GM23248 (cell line): ENCODE data around the gene WWOX. TPM values are rescaled to one million over a fixed set of nuclear protein-coding genes. Genes with fewer than 3 reads are reported as not detected.

ENCODE experiments used
- DNase-seq: peaks from one replicate; pipeline ENCODE4 v3.0.0-alpha.2; 2015
- H2AFZ ChIP-seq: fragments of 200-600 bp; sonication (generic); 2 replicates; pipeline ENCODE4 v1.6.1; 2016; ENCODE audit warnings: antibody characterized with exemption
- H3F3A ChIP-seq: fragments of 200-600 bp; sonication (generic); 2 replicates; pipeline ENCODE4 v1.6.1; 2016; ENCODE audit warnings: mild to moderate bottlenecking, antibody characterized with exemption, mixed run types; ENCODE audit not compliant: insufficient read depth
- H3K27ac ChIP-seq: fragments of 200-600 bp; sonication (generic); 2 replicates; pipeline ENCODE4 v1.5.1; 2016; ENCODE audit warnings: mild to moderate bottlenecking
- H3K27me3 ChIP-seq: fragments of 200-600 bp; sonication (generic); replicated peaks from 2 replicates; pipeline ENCODE4 v1.6.1; 2016; ENCODE audit warnings: mild to moderate bottlenecking; ENCODE audit not compliant: insufficient read depth
- H3K36me3 ChIP-seq: fragments of 200-600 bp; sonication (generic); 2 replicates; pipeline ENCODE4 v1.6.1; 2016; ENCODE audit warnings: low read depth, mild to moderate bottlenecking
- H3K4me1 ChIP-seq: fragments of 200-600 bp; sonication (generic); 2 replicates; pipeline ENCODE4 v1.6.1; 2016; ENCODE audit warnings: mild to moderate bottlenecking; ENCODE audit not compliant: insufficient read depth
- H3K4me2 ChIP-seq: fragments of 200-600 bp; sonication (generic); one replicate; pipeline ENCODE4 v1.6.1; 2016; ENCODE audit warnings: mild to moderate bottlenecking; ENCODE audit not compliant: unreplicated experiment
- H3K4me3 ChIP-seq: fragments of 200-600 bp; sonication (generic); 2 replicates; pipeline ENCODE4 v1.5.1; 2016; ENCODE audit warnings: mild to moderate bottlenecking
- H3K79me2 ChIP-seq: fragments of 200-600 bp; sonication (generic); 2 replicates; pipeline ENCODE4 v1.6.1; 2016; ENCODE audit warnings: mild to moderate bottlenecking; ENCODE audit not compliant: insufficient read depth
- H3K9ac ChIP-seq: fragments of 200-600 bp; sonication (generic); 2 replicates; pipeline ENCODE4 v1.6.1; 2016; ENCODE audit warnings: mild to moderate bottlenecking
- H3K9me2 ChIP-seq: fragments of 200-600 bp; sonication (generic); 2 replicates; pipeline ENCODE4 v1.6.1; 2016; ENCODE audit warnings: mixed run types, mild to moderate bottlenecking, moderate library complexity; ENCODE audit not compliant: insufficient read depth
- H3K9me3 ChIP-seq: fragments of 200-600 bp; sonication (generic); one replicate; pipeline ENCODE4 v1.6.1; 2017; ENCODE audit warnings: low read depth
- H4K20me1 ChIP-seq: fragments of 200-600 bp; sonication (generic); 2 replicates; pipeline ENCODE4 v1.6.0; 2016; ENCODE audit not compliant: insufficient read depth
- EZH2 ChIP-seq: fragments of 200-600 bp; sonication (generic); IDR thresholded peaks from 2 replicates; pipeline ENCODE4 v1.6.1; 2018; ENCODE audit warnings: antibody characterized with exemption, mild to moderate bottlenecking; ENCODE audit not compliant: insufficient read depth, poor library complexity, severe bottlenecking
- EZH2phosphoT487 ChIP-seq: fragments of 200-600 bp; sonication (generic); IDR thresholded peaks from 2 replicates; pipeline ENCODE4 v1.6.1; 2018; ENCODE audit warnings: antibody characterized with exemption, moderate library complexity, mild to moderate bottlenecking, low read depth; ENCODE audit not compliant: insufficient read depth
- WGBS, 2 experiments: methylation state at CpG; one replicate each; pipeline ENCODE4 v1.1.6; 2015 to 2017; ENCODE audit warnings: low lambda C conversion rate in 2 of 2, low coverage in 1 of 2; ENCODE audit errors: missing lambda C conversion rate in 2 of 2; 5-methylcytosine and 5-hydroxymethylcytosine counted together
- in situ Hi-C: fragments of 300-500 bp; cut with MboI; formaldehyde crosslinking; loops from 2 replicates; pipeline ENCODE4 v1.15.0; 2020
- polyA plus RNA-seq: library from polyadenylated mRNA; unstranded; fragments of >200 nt; fragmentation: Nextera tagmentation; extraction: Ambion mirVana; gene quantifications from 2 replicates; pipeline ENCODE4 v1.2.1, GENCODE V29; 2016
- small RNA-seq: library from RNA; depleted of rRNA; stranded (forward); fragments of <200 nt; gene quantifications from one replicate; pipeline ENCODE3, GENCODE V24; 2014; ENCODE audit warnings: low read depth, low replicate concordance
- total RNA-seq: library from RNA; depleted of rRNA; stranded (reverse); fragments of >200 nt; shearing (Covaris generic); gene quantifications from 2 replicates; pipeline ENCODE4 v1.2.3, GENCODE V29; 2014; rRNA removed

WWOX gene
- total and polyA plus RNA-seq, 2 experiments from 2014 or later: 4.5 to 6.6 TPM

DNA sequence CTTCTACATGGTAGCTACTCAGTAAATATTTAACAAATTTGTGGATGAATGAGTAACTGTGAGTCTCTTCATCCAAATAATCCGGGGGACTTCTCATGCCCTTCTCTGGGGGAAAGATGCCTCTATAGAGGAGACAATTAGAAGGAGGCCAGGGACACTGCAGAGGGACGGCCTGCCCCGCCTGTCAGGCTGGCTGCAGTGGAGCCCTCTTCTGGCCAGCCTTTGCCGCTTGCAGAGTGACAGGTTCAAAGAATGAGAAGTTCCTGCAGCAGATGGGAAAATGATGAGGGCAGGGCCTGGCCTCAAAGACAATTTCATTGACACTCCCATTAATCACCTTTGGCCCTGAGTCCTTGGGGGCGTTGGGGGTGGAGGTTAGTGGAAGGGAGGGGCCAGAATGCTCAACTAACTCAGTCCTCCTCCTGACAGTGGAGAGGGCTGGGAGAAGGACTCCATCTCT is 1162.1 kb downstream of the WWOX start:
- in situ Hi-C loops: no loop called here
- Histone ChIP-seq H3K36me3 (no peaks in the 10 kb centered on the region), H3F3A (no peaks in the 10 kb centered on the region), H3K4me3 (no peak overlapping the region), H3K9me2 (no peaks in the 10 kb centered on the region), H4K20me1 (no peaks in the 10 kb centered on the region), H3K9me3 (no peaks in the 10 kb centered on the region), H3K9ac (no peak overlapping the region), H3K4me2 (no peak overlapping the region), H3K27ac (no peak overlapping the region), H2AFZ (no peak overlapping the region), H3K27me3 (no peaks in the 10 kb centered on the region), H3K4me1 (no peaks in the 10 kb centered on the region), H3K79me2 (no peaks in the 10 kb centered on the region)
- 56 to 62% methylated on average over 5 of the region's 5 CpGs for WGBS, 2 experiments
- no peak for DNase-seq
- TF ChIP-seq EZH2 (no peak), EZH2phosphoT487 (no peak)

DNA sequence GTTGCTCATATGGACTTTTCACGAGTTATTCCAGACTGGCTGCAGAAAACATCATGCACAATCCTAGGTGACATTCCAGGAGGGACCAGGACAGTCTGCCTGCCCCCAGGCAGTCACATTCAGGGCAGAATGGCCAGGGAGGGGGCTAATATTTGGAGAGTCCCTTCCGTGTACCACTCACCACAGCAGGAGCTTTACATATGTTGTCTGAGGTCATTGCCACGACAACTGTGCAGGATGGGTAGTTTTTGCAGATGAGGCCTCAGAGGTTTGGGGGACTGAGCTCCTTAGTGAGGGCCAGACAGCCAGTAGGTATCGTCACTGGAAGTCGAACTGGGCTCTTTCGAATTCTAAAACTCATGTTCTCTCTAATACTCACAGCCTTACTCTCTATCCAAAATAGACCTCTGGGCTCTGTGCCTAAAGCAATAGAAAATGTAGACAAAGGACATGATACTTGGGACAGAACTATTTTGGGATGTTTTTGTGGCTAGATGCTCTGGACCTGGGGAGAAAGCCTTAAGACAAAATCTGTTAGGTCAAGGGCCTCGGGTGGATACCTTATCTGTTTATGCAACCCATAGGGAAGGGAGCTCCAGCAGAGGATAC is 1162.6 kb downstream of the WWOX start:
- H3K79me2 ChIP-seq: no peaks in the 10 kb centered on the region
- no peaks in the 10 kb centered on the region for H3K27me3 ChIP-seq
- no peaks in the 10 kb centered on the region for H3F3A ChIP-seq
- in situ Hi-C loops: no loop called here
- no peak overlapping the region for H3K4me3 ChIP-seq
- DNase-seq: no peak
- no peak overlapping the region for H2AFZ ChIP-seq
- no peaks in the 10 kb centered on the region for H3K9me2 ChIP-seq
- H3K9me3 ChIP-seq: no peaks in the 10 kb centered on the region
- H4K20me1 ChIP-seq: no peaks in the 10 kb centered on the region
- H3K4me1 ChIP-seq: no peaks in the 10 kb centered on the region
- WGBS, 2 experiments: 41 to 44% methylated on average over 7 of the region's 7 CpGs
- H3K27ac ChIP-seq: no peak overlapping the region
- no peak overlapping the region for H3K9ac ChIP-seq
- no peaks in the 10 kb centered on the region for H3K36me3 ChIP-seq
- H3K4me2 ChIP-seq: no peak overlapping the region
- no peak for TF ChIP-seq EZH2phosphoT487
- no peak for TF ChIP-seq EZH2

Small RNA genes lying within 50 kb of the gene (small RNA-seq; reads per million reads assigned to genes)
- not detected for gene AC027279.3

Other genes with a start within 250 kb of the WWOX start
- gene CLEC3A, start 77.1 kb upstream of the WWOX start, total RNA-seq: not detected in 2 replicates
- gene CLEC3A, start 77.1 kb upstream of the WWOX start, polyA plus RNA-seq: not detected in 2 replicates